ENCODE data around the gene GINS1.

GRCh38 chr20:25421102-25421501 is 13.6 kb downstream of the GINS1 start:
- TF ChIP-seq CTCF (IDR thresholded peaks at IDR 0.05): no peak
- TF ChIP-seq POLR2A (IDR thresholded peaks at IDR 0.05): no peak
